ENCODE results near the gene TSPAN5. TPM values are rescaled to one million over a fixed set of nuclear protein-coding genes. Genes with fewer than 3 reads are reported as not detected.

TSPAN5 gene
- polyA plus RNA-seq, 1 donor (not counting 4 experiments of a cell fraction or from before 2014, with no cell fraction given) = 45.5 TPM

DNA sequence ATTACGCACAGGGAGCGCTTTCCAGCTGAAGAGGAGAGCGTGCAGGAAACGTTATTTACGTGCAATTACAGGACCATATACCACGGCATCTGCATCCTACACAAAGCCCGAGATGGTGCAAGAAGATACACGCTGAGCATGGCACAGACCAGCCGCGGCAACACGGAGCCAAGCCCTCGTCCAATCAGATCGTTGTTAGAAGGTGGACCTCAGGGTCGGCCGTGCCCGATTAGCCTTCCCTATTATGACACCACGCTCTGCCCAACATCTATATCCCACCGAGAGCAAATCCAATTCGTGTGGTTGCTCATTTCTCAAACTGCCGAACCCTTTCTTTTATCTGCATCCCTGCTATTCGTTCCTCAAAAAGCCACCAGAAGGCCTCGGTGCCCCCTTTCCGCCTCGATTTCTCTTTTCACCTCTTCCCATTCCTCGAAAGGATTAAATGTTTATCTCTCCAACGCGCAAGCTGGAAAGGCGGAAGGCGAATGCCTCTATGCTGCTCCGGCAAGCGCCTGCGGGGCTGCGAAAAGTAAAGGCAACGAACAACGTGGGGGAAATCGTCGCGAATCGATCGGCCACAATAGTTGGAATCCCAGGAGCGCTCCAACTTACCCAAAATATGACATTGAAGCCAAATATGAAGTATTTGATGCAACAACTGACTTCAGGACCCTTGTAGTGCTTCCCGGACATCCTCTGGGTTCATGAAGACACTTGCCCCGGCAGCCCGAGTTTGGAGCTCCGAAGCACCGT is 702 bp downstream of the TSPAN5 start:
- peak overlapping the region; percentile 54 for H3K27ac ChIP-seq (ENCODE audit: control insufficient read depth, insufficient read depth, low read length)
- dilution Hi-C loops (cut with MboI; ENCODE audit: extremely low pct_ligation_motif_present, low sequenced_read_pairs) = no loop called here
- H3K36me3 ChIP-seq (ENCODE audit: control insufficient read depth in 2 of 2, extremely low read depth in 1 of 2, insufficient read depth in 2 of 2, low read length in 2 of 2) = no peaks in the 10 kb centered on the region
- H3K9me3 ChIP-seq (ENCODE audit: control insufficient read depth, low read depth, low read length) = no peaks in the 10 kb centered on the region
- H2AFZ ChIP-seq (ENCODE audit: control insufficient read depth, low read length) = peak overlapping the region; percentile 72
- peak overlapping the region; percentile 72 to 98 (median 93) for H3K4me3 ChIP-seq (ENCODE audit: control insufficient read depth in 2 of 3, extremely low read depth in 1 of 3, insufficient read depth in 2 of 3, low read depth in 1 of 3, low read length in 3 of 3)
- peak overlapping the region; percentile 98 for H3K4me2 ChIP-seq (ENCODE audit: control insufficient read depth, extremely low read depth, insufficient read depth, low read depth, low read length)
- H3K27me3 ChIP-seq (ENCODE audit: control insufficient read depth, extremely low read depth, insufficient read depth, low read length) = no peaks in the 10 kb centered on the region
- peaks cover 64% of the 10 kb centered on the region for H3K4me1 ChIP-seq (ENCODE audit: control insufficient read depth, extremely low read depth, insufficient read depth, low read length)
- peak overlapping the region; percentile 74 for H3K9ac ChIP-seq (ENCODE audit: control insufficient read depth, extremely low read depth, insufficient read depth, low read length)
- H3K9me1 ChIP-seq (ENCODE audit: control insufficient read depth, extremely low read depth, insufficient read depth, low read length) = no peaks in the 10 kb centered on the region
- TF ChIP-seq, protein P1, sequence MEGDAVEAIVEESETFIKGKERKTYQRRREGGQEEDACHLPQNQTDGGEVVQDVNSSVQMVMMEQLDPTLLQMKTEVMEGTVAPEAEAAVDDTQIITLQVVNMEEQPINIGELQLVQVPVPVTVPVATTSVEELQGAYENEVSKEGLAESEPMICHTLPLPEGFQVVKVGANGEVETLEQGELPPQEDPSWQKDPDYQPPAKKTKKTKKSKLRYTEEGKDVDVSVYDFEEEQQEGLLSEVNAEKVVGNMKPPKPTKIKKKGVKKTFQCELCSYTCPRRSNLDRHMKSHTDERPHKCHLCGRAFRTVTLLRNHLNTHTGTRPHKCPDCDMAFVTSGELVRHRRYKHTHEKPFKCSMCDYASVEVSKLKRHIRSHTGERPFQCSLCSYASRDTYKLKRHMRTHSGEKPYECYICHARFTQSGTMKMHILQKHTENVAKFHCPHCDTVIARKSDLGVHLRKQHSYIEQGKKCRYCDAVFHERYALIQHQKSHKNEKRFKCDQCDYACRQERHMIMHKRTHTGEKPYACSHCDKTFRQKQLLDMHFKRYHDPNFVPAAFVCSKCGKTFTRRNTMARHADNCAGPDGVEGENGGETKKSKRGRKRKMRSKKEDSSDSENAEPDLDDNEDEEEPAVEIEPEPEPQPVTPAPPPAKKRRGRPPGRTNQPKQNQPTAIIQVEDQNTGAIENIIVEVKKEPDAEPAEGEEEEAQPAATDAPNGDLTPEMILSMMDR (optimal IDR thresholded peaks at IDR 0.05 in 1 of 3, IDR thresholded peaks at IDR 0.05 in 1 of 3, conservative IDR thresholded peaks at IDR 0.05 in 1 of 3; ENCODE audit: extremely low read depth in 1 of 3, insufficient read depth in 2 of 3, low read length in 3 of 3) = no peak
- TF ChIP-seq EZH2 (IDR thresholded peaks at IDR 0.05; ENCODE audit: low read length) = no peak
- FAIRE-seq (peak; percentile 93), DNase-seq (ENCODE audit: low read depth, low spot score) (no peak)
- no peaks in the 10 kb centered on the region for H4K20me1 ChIP-seq (ENCODE audit: control insufficient read depth, extremely low read depth, insufficient read depth, low read length)
- peaks cover 39% of the 10 kb centered on the region for H3K79me2 ChIP-seq (ENCODE audit: control insufficient read depth, insufficient read depth, low read length)

DNA sequence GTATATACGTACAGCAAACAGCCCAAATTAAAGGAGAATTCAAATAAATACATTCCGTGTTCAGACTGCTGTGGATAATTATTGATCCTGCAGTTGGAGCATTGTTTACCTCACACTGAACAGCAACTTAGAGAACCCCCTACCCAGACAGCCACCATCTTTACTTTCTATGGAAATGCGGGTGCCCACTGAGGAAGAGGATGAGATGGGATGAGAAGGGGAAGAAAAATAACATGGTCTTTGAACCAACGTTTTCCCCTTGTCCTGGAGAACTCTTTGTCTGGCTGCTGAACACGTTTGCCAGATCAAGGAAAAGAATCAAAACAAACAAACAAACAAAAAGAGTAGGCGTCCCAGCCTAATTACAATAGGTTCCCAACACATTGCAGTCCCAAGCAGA is 1.5 kb downstream of the TSPAN5 start:
- Histone ChIP-seq H4K20me1 (ENCODE audit: control insufficient read depth, extremely low read depth, insufficient read depth, low read length) (no peaks in the 10 kb centered on the region), H3K4me3 (ENCODE audit: control insufficient read depth in 2 of 3, extremely low read depth in 1 of 3, insufficient read depth in 2 of 3, low read depth in 1 of 3, low read length in 3 of 3) (peak overlapping the region; percentile 72 to 98 (median 93)), H3K79me2 (ENCODE audit: control insufficient read depth, insufficient read depth, low read length) (peaks cover 47% of the 10 kb centered on the region), H3K9me3 (ENCODE audit: control insufficient read depth, low read depth, low read length) (no peaks in the 10 kb centered on the region), H3K4me1 (ENCODE audit: control insufficient read depth, extremely low read depth, insufficient read depth, low read length) (peaks cover 62% of the 10 kb centered on the region), H3K9me1 (ENCODE audit: control insufficient read depth, extremely low read depth, insufficient read depth, low read length) (no peaks in the 10 kb centered on the region), H3K27ac (ENCODE audit: control insufficient read depth, insufficient read depth, low read length) (peak overlapping the region; percentile 54), H2AFZ (ENCODE audit: control insufficient read depth, low read length) (no peak overlapping the region), H3K4me2 (ENCODE audit: control insufficient read depth, extremely low read depth, insufficient read depth, low read depth, low read length) (peak overlapping the region; percentile 98), H3K36me3 (ENCODE audit: control insufficient read depth in 2 of 2, extremely low read depth in 1 of 2, insufficient read depth in 2 of 2, low read length in 2 of 2) (no peaks in the 10 kb centered on the region), H3K27me3 (ENCODE audit: control insufficient read depth, extremely low read depth, insufficient read depth, low read length) (no peaks in the 10 kb centered on the region), H3K9ac (ENCODE audit: control insufficient read depth, extremely low read depth, insufficient read depth, low read length) (peak overlapping the region; percentile 74)
- DNase-seq (ENCODE audit: low read depth, low spot score) = no peak
- dilution Hi-C loops (cut with MboI; ENCODE audit: extremely low pct_ligation_motif_present, low sequenced_read_pairs) = no loop called here
- TF ChIP-seq EZH2 (IDR thresholded peaks at IDR 0.05; ENCODE audit: low read length) = no peak
- TF ChIP-seq, protein P1 (optimal IDR thresholded peaks at IDR 0.05 in 1 of 3, IDR thresholded peaks at IDR 0.05 in 1 of 3, conservative IDR thresholded peaks at IDR 0.05 in 1 of 3; ENCODE audit: extremely low read depth in 1 of 3, insufficient read depth in 2 of 3, low read length in 3 of 3) = no peak
- FAIRE-seq = no peak
